ENCODE results near the gene TXK.
A peak's percentile ranks its signal among the peaks of the same experiment; 100 is the strongest.

- TF ChIP-seq CTCF (IDR thresholded peaks at IDR 0.05; ENCODE audit: low read length), result peak; percentile 58
- no peak for TF ChIP-seq EZH2 (IDR thresholded peaks at IDR 0.05; ENCODE audit: borderline replicate concordance, low read length)
Measured at GRCh38 chr4:48141048-48141447, 7.0 kb upstream of the TXK start.
